ENCODE measurements around the gene TBXT.
"Not testable (repeated sequence)": the region's sequence is repeated elsewhere in the genome, so short reads cannot be mapped to it uniquely, and the experiment has no call there.

The TBXT gene

DNA sequence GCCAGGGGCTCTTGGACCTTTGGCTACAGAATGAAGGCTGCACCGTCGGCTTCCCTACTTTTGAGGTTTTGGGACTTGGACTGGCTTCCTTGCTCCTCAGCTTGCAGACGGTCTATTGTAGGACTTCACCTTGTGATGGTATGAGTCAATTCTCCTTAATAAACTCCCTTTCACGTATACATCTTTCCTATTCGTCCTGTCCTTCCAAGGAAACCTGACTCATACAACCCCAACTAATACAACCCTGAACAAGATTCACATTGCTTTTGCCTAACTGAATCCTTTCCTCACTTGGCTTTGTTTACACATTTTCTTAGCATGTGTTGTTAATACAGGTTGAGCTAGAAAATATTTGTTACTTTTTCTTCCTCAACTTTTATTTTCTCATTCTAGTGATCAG lies 21.9 kb downstream of the TBXT start:
- no peaks in the 10 kb centered on the region for H3K27me3 ChIP-seq (ENCODE audit: control insufficient read depth, insufficient read depth, low read length)
- H3K4me3 ChIP-seq (ENCODE audit: low read depth, low read length), result no peak overlapping the region
- H3K9me3 ChIP-seq (ENCODE audit: control insufficient read depth, insufficient read depth, low read length), result no peaks in the 10 kb centered on the region
- H3K36me3 ChIP-seq (ENCODE audit: control insufficient read depth, insufficient read depth, low read length), result no peaks in the 10 kb centered on the region
- H3K9ac ChIP-seq (ENCODE audit: low read depth, low read length), result no peak overlapping the region
- no peaks in the 10 kb centered on the region for H3K4me1 ChIP-seq (ENCODE audit: control insufficient read depth, insufficient read depth, low read length)

DNA sequence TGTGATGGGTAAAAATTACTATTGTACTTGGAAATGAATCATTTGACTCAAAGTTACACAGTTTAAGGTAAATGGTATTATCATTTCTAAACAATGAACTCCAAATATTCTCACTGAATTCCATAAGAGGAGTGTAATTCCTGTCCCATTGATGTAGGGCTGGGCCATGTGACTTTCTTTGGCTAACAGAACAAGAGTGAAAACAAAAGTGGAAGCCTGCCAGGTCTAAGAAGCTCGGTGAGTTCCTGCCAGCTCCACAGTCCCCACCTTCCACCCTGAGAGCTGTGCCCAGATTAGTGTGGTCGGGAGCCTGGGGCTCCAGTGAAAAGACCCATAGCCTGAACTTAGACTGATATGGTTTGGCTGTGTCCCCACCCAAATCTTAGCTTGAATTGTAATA lies 24.6 kb downstream of the TBXT start:
- Histone ChIP-seq H3K36me3 (ENCODE audit: control insufficient read depth, insufficient read depth, low read length) (no peaks in the 10 kb centered on the region), H3K9ac (ENCODE audit: low read depth, low read length) (no peak overlapping the region), H3K9me3 (ENCODE audit: control insufficient read depth, insufficient read depth, low read length) (no peaks in the 10 kb centered on the region), H3K4me3 (ENCODE audit: low read depth, low read length) (no peak overlapping the region), H3K27me3 (ENCODE audit: control insufficient read depth, insufficient read depth, low read length) (no peaks in the 10 kb centered on the region), H3K4me1 (ENCODE audit: control insufficient read depth, insufficient read depth, low read length) (no peaks in the 10 kb centered on the region)

DNA sequence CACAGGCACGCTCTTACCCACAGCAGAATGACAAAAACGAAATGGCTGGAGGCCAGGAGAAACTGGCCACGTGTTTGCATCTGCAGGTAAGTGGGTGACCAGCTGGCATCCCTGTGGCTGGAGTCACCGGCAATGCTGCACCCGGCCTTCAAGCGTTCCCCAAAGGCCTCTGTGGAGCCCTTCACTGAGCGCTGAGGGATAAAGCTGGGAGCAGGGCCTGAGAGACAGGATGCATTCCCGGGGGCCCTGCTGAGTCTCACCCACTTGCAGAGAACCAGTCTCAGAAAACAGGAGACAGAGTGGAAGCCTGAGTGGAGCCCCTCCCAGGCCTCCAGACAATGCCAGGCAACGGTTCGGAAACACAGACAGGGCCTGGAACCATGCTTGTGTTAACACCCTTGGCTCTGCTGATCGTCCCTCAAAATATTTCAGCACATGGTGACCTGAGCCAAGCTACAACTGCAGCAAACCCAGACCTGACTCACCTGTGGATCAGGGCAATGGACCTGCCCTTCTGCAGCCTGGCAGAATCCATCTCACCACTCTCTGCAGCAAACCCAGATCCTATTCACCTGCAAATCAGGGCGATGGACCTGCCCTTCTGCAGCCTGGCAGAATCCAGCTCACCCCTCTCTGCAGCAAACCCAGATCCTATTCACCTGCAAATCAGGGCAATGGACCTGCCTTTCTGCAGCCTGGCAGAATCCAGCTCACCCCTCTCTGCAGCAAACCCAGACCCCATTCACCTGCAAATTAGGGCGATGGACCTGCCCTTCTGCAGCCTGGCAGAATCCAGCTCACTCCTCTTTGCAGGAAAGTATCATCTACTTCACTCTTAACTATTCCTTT lies 39.8 kb downstream of the TBXT start:
- no peak overlapping the region for H3K4me3 ChIP-seq (ENCODE audit: low read depth, low read length)
- H3K4me1 ChIP-seq (ENCODE audit: control insufficient read depth, insufficient read depth, low read length), result no peaks in the 10 kb centered on the region
- no peak overlapping the region for H3K9ac ChIP-seq (ENCODE audit: low read depth, low read length)
- no peaks in the 10 kb centered on the region for H3K9me3 ChIP-seq (ENCODE audit: control insufficient read depth, insufficient read depth, low read length)
- H3K27me3 ChIP-seq (ENCODE audit: control insufficient read depth, insufficient read depth, low read length), result no peaks in the 10 kb centered on the region
- H3K36me3 ChIP-seq (ENCODE audit: control insufficient read depth, insufficient read depth, low read length), result no peaks in the 10 kb centered on the region

DNA sequence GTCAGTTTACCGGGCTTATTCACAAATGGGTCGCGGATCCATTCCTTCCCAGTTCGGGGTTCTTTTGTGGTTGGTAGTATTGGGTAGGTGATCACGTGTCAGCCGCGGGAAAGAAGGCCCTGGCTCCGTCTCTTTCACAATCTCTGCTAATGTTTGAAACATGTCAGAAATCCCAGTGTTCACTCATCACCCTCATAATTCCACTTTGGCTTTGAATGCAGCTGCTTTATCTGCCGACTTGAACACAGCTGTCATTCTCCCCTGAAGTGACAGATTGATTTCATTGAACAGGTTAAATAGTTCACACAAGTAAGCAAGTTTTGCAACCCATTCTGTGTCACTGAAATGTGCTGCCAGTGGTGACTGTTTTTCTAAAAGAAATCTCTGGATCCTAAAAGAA lies 44.5 kb downstream of the TBXT start:
- H3K4me3 ChIP-seq (ENCODE audit: low read depth, low read length); H3K27me3 ChIP-seq (ENCODE audit: control insufficient read depth, insufficient read depth, low read length); H3K4me1 ChIP-seq (ENCODE audit: control insufficient read depth, insufficient read depth, low read length); H3K9ac ChIP-seq (ENCODE audit: low read depth, low read length); H3K36me3 ChIP-seq (ENCODE audit: control insufficient read depth, insufficient read depth, low read length); H3K9me3 ChIP-seq (ENCODE audit: control insufficient read depth, insufficient read depth, low read length): not testable (repeated sequence)

DNA sequence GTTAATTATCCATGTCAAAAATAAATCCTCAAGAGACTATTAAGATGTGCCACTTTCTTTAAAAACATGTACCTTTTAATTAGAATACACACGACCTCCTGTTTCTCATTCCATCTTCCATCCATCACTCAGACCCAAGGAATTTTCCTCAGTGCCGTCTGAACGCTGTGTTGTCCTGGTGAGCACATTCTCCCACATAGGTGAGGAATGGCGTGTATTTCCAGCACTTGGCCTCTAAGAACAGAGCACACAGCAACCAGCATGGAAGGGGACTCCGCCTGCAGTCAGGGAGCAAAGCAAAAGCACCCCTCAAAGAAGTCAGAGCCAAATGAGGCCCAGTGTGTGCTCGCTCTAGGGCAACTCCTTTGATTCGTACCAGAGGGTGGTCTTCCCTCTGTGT lies 45.9 kb downstream of the TBXT start:
- Histone ChIP-seq H3K9ac (ENCODE audit: low read depth, low read length) (no peak overlapping the region), H3K4me3 (ENCODE audit: low read depth, low read length) (no peak overlapping the region), H3K4me1 (ENCODE audit: control insufficient read depth, insufficient read depth, low read length) (no peaks in the 10 kb centered on the region), H3K36me3 (ENCODE audit: control insufficient read depth, insufficient read depth, low read length) (no peaks in the 10 kb centered on the region), H3K27me3 (ENCODE audit: control insufficient read depth, insufficient read depth, low read length) (no peaks in the 10 kb centered on the region), H3K9me3 (ENCODE audit: control insufficient read depth, insufficient read depth, low read length) (no peaks in the 10 kb centered on the region)

DNA sequence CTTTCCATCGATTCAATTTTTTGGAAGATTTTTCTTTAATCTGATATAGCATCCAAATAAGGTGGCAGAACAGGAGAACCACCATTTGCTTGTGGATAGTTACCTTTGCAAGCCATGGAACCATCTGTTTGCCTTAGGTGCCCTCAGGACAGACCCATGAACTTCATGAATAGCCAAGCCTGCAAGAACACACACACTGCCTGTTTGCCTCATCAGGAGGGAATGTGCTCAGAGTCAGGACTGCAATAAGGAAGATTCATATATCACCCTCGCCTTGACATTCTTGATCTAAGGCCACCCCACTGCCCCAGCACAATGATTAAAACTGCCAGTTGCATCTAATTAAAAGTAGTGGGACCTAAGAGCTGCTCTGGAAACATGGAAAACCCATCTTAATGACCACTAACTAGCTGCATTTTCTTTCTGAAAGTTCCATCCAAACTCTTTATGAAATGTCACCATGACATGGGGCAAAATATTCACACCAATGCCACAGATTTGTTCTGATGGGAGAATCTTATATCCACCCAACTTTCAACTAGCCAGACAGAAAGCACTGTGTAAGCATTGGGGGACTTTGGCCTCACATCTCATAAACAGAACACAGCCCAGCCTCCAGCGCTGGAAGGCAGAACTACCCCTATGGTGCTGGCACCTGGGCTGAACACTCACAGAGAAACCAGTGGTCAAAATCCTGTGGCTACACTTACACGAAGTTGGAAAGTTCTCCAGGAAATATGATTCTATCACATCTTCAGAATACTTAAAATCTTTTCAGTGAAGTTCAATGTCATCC lies 48.3 kb downstream of the TBXT start:
- no peaks in the 10 kb centered on the region for H3K27me3 ChIP-seq (ENCODE audit: control insufficient read depth, insufficient read depth, low read length)
- no peak overlapping the region for H3K4me3 ChIP-seq (ENCODE audit: low read depth, low read length)
- H3K9ac ChIP-seq (ENCODE audit: low read depth, low read length), result no peak overlapping the region
- no peaks in the 10 kb centered on the region for H3K36me3 ChIP-seq (ENCODE audit: control insufficient read depth, insufficient read depth, low read length)
- H3K4me1 ChIP-seq (ENCODE audit: control insufficient read depth, insufficient read depth, low read length), result no peaks in the 10 kb centered on the region
- H3K9me3 ChIP-seq (ENCODE audit: control insufficient read depth, insufficient read depth, low read length), result peaks cover 6% of the 10 kb centered on the region

DNA sequence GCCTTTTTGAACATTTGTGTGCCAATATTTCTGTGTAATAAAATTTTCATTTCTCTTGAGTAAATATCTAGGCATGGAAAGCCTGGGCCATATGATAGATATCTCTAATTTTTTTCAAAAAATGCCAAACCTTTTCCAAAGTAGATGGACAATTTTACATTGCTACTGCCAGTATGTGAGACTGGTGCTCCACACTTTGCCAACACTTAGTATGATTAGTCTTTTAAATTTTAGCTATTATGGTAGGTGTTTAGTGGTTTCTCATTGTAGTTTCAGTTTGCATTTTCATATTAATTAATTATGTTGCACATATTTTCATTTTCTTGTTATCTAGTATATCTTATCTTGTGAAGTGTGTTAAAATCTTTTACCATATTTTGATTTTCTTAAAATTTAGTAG lies 52.0 kb downstream of the TBXT start:
- Histone ChIP-seq H3K9ac (ENCODE audit: low read depth, low read length) (no peak overlapping the region), H3K36me3 (ENCODE audit: control insufficient read depth, insufficient read depth, low read length) (no peaks in the 10 kb centered on the region), H3K27me3 (ENCODE audit: control insufficient read depth, insufficient read depth, low read length) (no peaks in the 10 kb centered on the region), H3K9me3 (ENCODE audit: control insufficient read depth, insufficient read depth, low read length) (peaks cover 6% of the 10 kb centered on the region), H3K4me1 (ENCODE audit: control insufficient read depth, insufficient read depth, low read length) (no peaks in the 10 kb centered on the region), H3K4me3 (ENCODE audit: low read depth, low read length) (no peak overlapping the region)

DNA sequence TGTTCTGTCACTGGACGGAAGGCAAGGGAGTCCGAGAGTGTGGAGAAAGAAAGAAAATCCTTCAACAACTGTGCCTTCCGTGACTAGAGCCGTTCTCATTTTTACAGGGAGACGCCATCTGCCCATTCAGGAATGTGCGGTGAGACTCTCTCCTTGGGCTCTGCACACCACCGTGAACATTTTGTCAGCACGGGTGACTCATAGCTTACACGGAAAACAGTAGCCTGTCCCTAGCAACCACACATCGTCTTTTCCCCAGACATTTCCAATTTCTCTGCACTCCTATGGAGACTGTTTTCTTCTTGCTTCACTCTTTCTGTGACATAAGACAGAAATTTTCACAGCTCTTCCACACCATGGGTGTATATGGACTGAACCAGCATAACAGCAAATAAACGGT lies 55.1 kb downstream of the TBXT start:
- Histone ChIP-seq H3K36me3 (ENCODE audit: control insufficient read depth, insufficient read depth, low read length) (no peaks in the 10 kb centered on the region), H3K27me3 (ENCODE audit: control insufficient read depth, insufficient read depth, low read length) (no peaks in the 10 kb centered on the region), H3K9ac (ENCODE audit: low read depth, low read length) (no peak overlapping the region), H3K4me1 (ENCODE audit: control insufficient read depth, insufficient read depth, low read length) (no peaks in the 10 kb centered on the region), H3K4me3 (ENCODE audit: low read depth, low read length) (no peak overlapping the region), H3K9me3 (ENCODE audit: control insufficient read depth, insufficient read depth, low read length) (peaks cover 6% of the 10 kb centered on the region)

DNA sequence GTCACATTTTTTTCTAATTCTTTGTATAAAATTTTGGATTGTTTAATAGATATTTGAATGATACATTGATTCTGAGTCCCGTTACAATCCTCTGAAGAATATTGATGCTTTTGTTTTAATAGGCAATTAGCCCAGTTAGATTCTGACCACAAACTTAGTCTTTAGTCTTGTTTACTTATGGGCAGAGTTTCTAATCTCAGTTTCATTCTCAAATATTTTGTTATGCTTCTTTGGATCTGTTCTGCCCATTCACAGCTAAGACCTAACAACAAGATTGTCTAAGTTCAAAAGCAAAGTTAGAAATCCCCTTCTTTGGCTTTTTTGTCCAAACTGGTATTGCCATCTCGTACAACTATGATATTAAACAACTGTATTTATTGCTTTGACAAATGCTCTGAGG lies 58.0 kb downstream of the TBXT start:
- Histone ChIP-seq H3K36me3 (ENCODE audit: control insufficient read depth, insufficient read depth, low read length) (no peaks in the 10 kb centered on the region), H3K4me3 (ENCODE audit: low read depth, low read length) (no peak overlapping the region), H3K4me1 (ENCODE audit: control insufficient read depth, insufficient read depth, low read length) (no peaks in the 10 kb centered on the region), H3K27me3 (ENCODE audit: control insufficient read depth, insufficient read depth, low read length) (peaks cover 8% of the 10 kb centered on the region), H3K9ac (ENCODE audit: low read depth, low read length) (no peak overlapping the region), H3K9me3 (ENCODE audit: control insufficient read depth, insufficient read depth, low read length) (no peaks in the 10 kb centered on the region)
